ENCODE data around the gene RESP18.
"Not testable (repeated sequence)": the region's sequence is repeated elsewhere in the genome, so short reads cannot be mapped to it uniquely, and the experiment has no call there.

The RESP18 gene

DNA sequence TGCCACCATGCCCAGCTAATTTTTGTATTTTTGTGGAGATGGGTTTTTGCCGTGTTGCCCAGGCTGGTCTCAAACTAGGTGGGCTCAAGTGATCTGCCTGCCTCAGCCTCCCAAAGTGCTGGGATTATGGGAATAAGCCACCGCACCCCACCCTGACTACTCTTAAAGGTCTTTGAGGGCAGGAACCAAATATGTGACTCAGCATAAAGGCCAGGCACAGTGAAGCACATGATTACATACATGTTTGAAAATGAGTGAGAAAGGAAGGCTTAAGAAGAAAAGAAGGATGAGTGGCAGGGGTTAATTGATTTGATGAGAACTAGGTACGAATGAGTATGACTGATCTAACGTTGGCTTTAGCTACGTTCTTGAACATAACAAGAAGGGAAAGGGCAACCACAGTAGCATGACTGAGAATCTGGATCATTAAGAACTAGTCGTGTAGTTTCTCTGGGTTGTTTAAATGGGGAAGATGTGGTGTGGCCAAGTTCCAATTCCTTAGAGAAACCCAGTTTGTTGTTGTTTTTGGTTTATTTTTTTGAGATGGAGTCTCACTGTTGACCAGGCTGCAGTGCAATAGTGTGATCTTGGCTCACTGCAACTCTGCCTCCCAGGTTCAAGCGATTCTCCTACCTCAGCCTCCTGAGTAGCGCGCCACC, 6.8 kb downstream of the RESP18 start:
- no peak for DNase-seq (ENCODE audit: low spot score)

DNA sequence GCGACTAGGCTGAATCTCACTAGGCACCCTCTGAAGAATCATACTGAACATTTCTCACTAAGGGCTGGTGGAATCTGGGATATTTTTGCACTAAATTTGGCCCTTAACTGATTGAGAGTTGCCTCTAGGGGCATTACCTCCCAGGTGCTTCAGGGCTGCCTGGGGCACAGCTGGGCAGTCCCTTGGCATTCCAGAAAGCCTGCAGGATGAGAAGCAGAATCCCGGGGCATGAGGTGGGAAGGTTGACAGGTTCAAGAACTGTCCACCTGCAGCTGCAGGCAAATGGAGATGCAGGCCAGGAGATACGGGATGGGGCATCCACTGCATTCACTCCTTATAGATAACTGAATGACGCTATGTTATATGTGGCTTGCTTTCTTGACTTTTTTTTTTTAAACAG, 7.4 kb downstream of the RESP18 start:
- no peak for DNase-seq (ENCODE audit: low spot score)

DNA sequence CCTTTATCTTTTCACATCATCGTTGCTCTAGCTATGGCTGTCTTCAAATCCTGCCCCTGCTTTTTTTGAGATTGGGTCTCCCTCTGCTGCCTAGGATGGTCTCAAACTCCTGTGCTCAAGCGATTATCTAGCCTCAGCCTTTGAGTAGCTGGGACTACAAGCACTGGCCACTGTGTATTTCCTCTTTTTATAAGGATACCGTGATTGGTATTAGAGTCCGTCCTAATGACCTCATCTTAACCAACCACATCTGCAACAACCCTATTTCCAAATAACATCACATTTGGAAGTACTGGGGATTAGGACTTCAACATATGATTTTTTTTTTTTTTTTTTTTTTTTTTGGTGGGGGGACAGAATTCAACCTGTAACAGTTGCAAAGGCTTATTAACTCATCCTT, 9.1 kb downstream of the RESP18 start:
- no peak for DNase-seq (ENCODE audit: low spot score)

DNA sequence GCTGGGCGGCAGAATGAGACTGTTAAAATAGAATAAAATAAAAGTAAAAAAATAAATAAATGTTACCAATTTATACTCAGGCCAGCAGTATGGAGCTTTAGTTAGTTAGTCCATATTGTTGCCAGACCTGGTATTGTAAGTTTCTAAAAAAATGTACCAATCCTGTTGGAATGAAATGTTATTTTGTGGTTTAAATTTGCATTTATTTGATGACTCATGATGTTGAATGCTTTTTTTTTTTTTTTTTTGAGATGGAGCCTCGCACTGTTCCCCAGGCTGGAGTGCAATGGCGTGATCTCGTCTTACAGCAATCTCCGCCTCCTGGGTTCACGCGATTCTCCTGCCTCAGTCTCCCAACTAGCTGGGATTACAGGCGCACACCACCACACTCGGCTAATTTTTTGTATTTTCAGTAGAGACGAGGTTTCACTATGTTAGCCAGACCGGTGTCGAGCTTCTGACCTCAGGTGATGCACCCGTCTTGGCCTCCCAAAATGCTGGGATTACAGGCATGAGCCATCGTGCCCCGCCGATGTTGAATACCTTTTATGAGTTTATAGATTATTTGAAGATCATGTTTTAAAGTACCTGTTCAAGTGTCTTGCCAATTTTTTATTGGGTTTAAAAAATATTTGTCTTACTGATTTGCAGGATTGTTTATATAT, 17.6 kb downstream of the RESP18 start:
- no peak for DNase-seq (ENCODE audit: low spot score)

DNA sequence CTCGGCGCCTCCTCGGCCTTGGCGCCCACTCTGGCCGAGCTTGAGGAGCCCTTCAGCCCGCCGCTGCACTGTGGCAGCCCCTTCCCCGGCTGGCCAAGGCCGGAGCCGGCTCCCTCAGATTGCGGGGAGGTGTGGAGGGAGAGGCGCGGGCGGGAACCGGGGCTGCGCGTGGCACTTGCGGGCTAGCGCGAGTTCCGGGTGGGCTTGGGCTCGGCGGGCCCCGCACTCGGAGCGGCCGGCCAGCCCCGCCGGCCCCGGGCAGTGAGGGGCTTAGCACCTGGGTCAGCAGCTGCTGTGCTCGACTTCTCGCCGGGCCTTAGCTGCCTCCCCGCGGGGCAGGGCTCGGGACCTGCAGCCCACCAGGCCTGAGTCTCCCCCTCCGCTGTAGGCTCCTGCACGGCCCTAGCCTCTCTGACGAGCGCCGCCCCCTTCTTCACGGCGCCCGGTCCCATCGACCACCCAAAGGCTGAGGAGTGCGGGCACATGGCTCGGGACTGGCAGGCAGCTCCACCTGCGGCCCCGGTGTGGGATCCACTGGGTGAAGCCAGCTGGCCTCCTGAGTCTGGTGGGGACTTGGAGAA, 19.8 kb downstream of the RESP18 start:
- DNase-seq (ENCODE audit: low spot score), result not testable (repeated sequence)

DNA sequence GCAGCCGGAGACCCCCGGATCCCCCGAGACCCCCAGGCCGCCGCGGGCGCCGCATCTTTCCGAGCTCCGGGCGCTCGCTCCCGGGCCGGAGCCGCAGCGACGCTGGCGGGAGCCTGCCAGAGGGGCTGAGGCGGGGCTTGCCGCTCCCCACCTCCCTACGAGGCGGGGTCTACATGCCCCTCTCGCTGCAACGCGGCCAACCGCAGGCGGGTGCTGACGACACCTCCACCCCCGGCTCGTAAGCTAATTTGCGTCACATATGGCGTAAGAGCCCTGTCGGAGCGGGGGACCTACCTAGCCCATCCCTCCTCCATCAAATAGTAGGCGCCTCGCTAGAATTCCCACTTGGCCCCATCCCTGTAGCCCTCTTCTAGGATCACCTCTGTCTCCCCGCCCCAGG, 23.3 kb downstream of the RESP18 start, which contains the start of gene PTPRN:
TSS of gene PTPRN (minus strand) at position 124 of the 400 bp plus-strand sequence. CDS start at position 55, 69 bp downstream.
- DNase-seq (ENCODE audit: low spot score), result no peak

DNA sequence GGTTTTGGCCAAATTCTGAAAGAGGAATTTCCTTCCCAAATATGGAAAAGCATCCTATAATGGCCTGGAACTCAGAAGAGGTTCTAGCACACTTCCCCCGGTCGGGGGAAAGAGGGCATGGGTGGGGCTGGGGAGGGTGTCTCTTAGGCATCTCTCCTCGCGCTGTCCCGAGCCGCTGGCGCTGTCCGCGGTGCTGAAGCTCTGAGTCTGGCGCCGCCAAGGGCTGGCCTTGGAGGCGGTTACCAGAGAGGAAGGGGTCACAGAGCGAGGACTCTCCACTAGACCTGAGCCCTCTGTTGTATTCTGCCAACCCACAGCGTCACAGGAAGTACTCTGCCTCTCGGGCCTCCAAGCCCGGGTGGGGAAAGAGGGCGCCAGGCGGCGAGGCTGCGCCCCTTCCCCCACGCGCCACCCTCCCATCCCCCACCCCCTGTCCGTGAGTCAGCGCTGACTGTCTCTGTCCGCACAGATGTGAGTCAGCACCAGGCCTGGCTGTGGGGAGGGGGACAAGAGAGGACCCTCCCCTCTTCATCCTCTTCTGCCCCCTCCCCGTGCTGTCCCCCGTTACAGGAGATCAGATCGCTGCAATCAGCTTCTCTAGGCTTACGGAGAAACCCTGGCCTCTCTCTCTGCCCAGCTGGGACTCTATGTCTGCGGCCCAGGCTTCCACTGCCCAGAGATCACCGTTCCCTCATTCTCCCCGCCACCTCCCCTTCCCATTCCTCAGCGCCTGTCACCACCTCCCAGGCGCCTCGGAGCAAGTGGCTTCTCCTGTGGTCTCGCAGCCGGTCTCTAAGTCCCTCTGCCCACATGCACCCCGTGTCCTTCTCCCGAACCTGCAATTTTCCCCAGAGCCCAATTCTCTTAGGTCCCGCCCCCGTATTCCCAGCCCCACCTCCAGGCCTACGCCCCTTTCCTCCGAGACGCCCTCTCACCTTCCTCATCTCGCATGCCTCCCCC, 24.1 kb downstream of the RESP18 start:
- peak; percentile 41 for DNase-seq (ENCODE audit: low spot score)

DNA sequence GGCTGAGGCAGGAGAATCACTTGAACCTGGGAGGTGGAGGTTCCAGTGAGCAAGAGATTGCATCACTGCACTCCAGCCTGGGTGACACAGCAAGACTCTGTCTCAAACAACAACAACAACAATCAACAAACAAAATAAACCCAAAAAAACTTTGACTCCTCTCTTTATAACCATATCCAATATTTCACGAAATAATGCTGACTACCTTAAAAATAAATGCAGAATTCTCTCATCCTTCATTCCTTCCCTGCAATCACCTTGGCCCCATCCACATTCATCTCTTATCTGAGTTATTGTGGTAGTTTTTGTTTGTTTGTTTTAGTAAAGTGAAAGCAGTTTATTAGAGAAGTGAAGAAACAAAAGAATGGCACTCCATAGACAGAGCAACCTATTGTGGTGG, 26.5 kb downstream of the RESP18 start:
- DNase-seq (ENCODE audit: low spot score), result no peak

DNA sequence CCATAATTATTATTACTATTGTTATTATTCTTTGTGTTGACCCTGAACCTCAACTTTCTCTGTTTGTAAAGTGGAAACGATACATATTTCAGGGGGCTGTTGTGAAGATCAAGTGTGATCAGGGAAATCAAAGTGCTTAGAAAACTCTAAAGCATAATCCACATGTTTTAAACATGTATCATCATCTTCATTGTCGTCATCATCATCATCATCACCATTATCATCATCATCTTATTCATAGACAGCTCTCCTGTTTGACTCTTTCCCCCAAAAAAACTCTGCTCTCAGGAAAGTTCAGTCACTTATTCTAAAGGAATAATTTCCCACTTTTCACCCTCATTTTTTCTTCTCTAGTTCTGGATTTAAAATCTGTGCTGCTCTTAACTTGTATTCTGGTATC, 28.3 kb downstream of the RESP18 start:
- no peak for DNase-seq (ENCODE audit: low spot score)

DNA sequence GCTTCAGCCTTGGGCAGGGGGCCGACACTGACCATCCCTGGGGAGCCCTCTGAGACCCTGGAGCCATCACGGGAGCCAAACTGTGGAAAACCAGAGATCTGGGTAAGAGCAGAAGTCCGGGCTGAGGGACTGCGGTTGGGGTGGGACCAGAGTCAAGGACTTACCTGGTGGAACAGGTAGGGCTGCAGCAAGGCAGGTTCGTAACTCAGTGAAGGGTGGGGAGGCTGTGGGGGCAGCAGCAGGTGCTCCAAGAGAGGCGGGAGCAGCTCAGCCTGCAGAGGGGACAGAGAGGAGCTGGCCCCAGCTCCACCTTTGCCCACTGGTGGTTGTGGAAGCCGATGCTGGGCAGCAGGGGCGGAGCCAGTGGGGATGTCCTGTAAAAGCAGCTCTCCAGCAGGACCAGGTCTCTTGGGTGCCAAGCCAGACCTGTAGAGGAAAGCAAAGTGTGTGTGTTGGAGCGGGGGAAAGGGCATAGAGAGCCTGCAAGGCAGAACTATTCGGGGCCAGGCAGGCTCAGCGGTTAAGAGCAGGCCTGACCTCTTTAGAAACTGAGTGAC, 30.1 kb downstream of the RESP18 start:
- DNase-seq (ENCODE audit: low spot score), result no peak

DNA sequence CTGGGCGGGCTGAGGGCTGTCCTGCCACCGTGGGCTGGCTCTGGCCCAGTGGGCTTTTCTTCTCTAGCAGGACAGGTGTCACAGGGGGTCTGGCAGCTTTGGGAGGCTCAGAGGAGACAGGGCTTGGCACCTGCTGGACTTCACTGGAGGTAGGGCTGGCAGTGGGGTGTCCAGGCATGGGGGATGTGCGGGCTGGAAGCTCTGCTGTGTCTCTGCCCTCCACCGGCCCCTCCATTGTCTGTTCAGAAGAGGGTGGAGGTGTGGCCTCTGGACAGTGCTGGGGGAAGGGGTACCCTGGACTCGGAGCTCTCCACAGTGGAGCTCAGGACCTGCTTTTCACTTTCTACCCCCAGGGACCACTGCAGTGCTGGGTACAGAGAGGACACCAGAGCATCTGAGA, 32.5 kb downstream of the RESP18 start:
- no peak for DNase-seq (ENCODE audit: low spot score)

DNA sequence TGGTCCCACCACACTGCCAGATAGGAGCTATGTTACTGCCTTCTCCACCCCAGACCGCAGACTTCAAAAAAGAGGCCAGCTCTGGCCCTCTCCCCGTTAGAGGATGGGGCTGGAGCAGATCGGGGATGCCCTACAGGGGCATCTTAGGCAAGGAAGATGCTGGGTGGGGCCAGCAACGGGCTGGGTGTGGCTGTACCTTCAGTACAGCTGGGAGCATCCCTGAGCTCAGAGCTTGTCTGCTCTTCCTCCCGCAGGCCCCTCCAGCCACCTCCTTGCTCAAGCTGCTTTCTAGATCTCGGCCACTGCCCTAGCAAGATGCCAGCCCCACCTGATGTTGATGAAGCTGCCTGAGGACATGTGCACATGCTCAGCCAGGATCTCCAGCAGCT, 33.2 kb downstream of the RESP18 start:
- DNase-seq (ENCODE audit: low spot score), result no peak

DNA sequence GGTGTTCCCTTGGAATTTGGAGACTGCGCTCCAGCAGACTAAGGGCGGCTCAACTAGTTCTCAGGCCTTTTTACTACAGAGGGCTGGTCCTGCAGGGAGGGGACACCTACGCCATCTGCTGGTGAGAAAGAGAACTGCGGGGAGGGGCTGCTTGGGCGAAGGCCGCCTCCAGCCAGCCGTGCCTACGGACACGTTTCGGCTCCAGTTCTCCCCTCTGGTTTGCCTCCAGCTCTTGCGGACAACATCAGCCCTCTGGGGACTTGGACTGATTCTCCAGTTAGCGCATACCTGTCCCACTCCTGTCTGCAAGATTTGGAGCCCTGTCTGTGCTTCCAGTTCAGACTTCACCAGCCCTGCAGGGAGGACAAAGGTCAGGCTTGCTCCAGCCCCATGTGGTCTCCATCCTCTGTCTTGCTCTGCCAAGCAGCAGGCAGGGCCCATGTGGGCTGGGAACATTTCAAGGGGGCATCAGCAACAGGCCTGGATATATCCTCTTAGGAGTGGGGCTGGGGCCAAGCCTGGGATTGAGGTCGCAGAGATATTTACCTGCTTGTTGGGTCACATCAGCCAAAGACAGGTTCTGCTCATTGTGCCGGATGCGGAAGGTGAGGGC, 33.7 kb downstream of the RESP18 start:
- peak; percentile 85 for DNase-seq (ENCODE audit: low spot score)

DNA sequence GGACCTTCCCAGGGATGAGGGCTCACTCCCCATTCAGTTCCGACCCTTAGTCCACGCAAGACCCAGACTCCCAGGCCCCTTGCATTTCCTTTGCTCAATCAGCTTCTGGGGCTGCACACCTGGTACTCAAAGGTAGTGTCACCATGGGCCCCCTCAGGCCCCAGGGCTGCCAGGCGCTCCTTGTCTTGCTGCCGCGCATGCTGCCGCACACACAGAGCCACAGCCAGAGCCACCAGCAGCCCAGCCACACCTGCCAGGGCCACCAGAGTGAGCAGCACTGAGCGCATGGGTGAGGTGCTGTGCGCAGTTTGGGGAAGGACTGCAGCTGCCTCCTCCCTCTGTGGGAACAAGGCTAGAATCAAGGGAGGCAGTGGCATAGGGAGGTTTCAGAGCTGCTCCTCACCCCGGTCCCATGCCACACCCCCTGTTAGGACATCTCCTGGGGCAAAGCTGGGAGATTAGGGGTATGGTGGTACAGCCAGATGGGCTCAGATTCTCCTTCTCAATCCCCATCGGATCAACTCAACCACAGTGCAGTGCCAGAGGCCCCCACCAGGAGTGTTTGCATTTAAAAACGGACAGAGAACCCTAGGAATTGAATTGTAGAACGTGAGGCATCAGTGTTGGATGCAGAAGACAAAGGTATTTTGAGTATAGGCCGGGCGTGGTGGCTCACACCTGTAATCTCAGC, 34.6 kb downstream of the RESP18 start:
- DNase-seq (ENCODE audit: low spot score), result no peak

DNA sequence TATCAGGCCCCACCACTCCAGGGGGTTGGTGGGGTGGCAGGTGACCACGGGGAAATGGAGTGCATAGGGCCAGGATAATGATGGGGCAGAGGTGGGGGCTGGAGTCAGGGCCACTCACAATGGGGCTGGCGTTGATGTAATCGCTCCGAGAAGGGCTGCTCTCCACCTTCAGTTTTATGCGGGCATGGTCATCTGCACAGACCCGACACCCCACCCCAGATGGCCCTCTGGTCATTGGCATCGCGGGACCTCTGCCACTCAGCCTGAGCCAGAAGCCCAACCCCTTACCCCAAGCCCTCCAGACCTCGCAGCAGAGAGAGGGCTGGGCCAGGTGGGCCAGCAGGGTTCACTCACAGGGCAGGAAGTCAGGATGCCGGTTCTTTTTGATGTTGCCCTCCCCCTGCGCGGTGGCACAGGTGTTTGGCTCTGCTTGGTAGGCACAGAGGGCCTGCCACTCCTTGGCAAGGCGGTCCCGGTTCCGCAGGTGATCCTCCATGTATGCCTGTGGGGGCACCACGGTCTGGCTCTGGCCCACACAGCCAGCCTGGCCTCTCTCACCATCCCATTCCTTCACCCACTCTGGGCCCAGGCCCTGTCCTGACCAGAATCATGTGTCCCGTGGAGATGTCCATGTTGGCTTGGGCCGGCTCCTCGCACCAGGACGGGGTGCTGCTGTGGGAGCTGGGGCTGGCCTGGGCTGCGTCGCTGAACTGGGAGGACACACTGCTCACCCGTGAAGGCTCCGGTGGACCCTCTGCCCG, 35.7 kb downstream of the RESP18 start:
- no peak for DNase-seq (ENCODE audit: low spot score)

DNA sequence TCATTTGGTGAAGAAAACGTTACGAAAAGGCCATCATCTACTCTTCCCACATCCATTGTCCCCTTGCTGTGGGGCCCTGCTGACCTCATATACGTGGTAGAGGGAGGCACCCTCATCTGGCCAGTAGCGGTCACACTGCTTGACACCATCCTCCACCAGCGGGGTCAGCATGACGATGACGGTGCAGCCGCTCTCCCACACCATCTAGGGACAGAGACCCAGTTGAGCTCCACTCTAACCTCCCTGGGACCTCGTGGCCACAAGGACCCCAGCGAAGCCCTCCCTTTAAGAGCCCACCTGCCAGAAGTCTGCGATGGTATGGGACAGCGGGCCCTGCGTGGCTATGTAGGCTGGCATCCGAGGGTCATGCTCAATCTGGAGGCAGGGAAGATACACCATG, 36.4 kb downstream of the RESP18 start:
- no peak for DNase-seq (ENCODE audit: low spot score)

DNA sequence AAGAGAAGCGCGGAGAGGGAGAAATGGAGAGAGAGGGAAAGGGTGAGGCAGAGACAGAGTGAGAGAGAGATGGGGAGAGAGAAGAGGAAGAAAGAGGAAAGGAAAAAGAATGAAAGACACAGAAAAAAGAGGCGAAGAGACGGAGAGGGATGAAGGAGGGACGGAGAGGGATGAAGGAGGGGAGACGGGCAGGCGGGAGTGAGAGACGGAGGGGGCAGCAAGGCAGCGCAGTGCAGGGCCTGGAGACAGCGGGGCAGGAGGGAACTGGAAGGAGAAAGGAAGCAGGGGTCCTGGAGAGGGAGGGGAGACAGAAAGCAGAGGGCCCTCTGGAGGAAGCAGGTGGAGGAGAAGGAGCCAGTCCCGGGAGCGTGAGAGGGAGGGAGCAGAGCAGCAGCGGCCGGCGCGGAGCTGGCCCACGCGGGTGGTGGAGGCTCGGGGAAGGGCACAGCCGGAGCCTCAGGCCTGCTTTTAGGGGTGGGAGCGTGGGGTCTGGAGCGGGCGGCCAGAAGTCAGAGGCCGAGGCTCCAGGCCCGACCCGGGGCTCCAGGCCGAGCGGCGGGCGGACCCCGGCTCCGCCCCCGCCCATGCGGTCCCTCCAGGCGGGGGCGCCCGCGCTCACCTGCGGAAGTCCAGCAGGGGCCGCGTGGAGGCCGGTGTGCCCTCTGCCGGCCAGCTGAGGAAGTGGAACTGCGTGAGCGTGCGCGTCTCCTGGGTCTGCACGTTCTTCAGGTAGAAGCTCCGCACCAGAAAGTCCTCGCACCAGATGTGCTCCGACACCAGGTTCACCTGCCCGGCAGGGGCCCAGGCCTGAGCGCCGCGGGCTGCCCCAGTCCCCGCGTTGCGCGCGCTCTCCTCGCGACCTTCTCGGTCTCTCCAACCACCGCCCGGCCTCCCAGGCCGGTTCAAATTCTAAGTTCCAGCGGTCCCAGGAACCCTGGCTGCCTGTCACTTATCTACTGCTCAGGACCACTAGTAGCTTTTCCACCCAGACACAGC, 37.9 kb downstream of the RESP18 start:
- DNase-seq (ENCODE audit: low spot score), result peak; percentile 91

DNA sequence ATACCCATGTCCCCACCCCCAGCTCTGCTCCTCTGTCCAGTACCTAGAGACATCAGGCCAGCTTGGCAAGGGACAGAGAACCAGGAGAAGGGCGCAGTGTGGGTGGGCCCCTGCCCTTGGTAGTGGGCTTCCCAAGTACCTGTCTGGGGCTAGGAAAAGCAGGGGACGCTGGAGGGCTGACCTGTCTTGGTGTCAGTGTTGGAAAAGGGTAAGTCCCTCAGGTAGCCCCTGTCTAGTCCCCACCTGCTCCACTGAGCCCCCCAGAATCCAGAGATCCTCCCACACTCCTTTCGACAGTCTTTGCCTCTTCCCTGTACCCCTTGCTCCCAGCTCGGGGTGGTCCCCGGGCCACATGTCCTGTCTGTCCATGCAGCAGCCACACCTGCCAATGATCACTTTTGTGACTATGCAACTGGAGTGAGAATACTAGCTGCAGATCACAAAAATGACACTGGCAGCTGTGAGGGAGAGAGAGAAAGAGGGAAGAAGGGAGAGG, 38.8 kb downstream of the RESP18 start:
- DNase-seq (ENCODE audit: low spot score), result no peak

DNA sequence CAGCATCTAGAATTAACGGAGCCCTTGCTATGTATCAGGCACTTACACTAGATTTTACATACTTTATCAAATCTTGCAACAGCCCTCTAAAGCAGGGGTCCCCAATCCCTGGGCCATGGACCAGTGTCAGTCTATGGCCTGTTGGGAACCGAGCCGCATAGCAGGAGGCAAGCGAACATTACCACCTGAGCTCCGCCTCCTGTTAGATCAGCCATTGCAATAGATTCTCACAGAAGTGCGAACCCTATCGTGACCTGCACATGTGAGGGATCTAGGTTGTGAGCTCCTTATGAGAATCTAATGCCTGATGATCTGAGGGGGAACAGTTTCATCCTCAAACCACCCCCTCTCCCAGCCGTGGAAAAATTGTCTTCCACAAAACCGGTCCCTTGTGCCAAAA, 39.9 kb downstream of the RESP18 start:
- DNase-seq (ENCODE audit: low spot score), result no peak

All from CD4-positive, alpha-beta T cell treated with Interleukin-6 at 100 ng/mL for 8 hours (primary cell).